Measurements from ENCODE around the gene BCAS3. TPM values are rescaled to one million over a fixed set of nuclear protein-coding genes. Genes with fewer than 3 reads are reported as not detected.

BCAS3 gene
- polyA plus RNA-seq, 1 experiment: 17.5 TPM

DNA sequence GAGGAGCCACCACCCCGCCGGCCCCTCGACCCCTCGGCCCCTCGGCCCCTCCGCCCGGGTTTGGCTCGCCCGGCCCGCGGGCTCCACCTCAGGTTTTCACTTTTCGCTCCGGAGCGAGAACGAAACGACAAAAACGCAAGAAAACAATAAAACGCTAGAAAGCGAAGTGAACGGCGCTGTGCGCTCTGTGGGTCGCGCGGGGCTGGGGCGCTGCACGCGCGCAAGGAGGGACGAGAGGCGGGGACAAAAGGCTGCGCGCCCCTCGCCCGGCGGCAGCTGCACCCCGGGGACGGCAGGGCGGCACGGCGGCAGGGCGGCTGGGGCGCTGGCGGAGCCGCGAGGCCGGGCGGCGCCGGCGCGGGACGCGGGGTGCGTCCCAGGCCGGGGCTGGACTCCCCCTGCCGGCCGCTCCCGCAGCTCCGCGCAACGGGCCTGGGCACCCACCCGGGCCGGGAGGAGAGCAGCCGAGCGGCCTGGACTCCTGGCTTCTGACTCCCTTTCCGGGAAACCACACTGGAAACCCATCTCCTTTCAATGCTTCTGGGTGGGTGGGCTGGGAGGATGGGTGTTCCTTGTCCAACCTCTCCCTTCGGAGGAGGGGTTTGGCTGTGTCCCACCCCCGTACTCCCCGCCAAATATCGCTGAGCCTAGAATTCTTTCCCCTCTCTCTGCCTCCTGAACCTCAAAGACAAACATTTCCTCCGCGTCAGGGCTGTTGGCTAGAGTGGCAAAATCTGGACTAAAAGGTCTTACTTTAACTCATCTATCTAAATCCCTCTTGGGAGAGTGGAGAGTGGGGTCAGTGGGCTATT lies 731.9 kb downstream of the BCAS3 start:
- POLR2A ChIA-PET: interaction anchor here (0.5 to 5.0 kb wide), 4 partner anchors 10 to 438 kb away, joined by 3 to 27 read pairs (median 5); partner anchors contain the start of gene TBX2
- no peak for DNase-seq (ENCODE audit: low read depth, low spot score)
- Histone ChIP-seq H3K27ac (ENCODE audit: low read depth, low read length) (peak overlapping the region; percentile 93), H3K27me3 (ENCODE audit: control insufficient read depth, insufficient read depth, low read length) (no peaks in the 10 kb centered on the region), H3K9me3 (ENCODE audit: control insufficient read depth, insufficient read depth, low read length) (peaks cover 2% of the 10 kb centered on the region; the same call in 1 of the 2 replicates), H3K4me3 (ENCODE audit: low read depth, low read length) (peak overlapping the region; percentile 98)
- CTCF ChIA-PET: interaction anchor here (1.5 to 1.7 kb wide), 2 partner anchors 417 to 689 kb away, joined by 3 to 8 read pairs; no protein-coding TSS in a partner anchor
- TF ChIP-seq, protein P1, sequence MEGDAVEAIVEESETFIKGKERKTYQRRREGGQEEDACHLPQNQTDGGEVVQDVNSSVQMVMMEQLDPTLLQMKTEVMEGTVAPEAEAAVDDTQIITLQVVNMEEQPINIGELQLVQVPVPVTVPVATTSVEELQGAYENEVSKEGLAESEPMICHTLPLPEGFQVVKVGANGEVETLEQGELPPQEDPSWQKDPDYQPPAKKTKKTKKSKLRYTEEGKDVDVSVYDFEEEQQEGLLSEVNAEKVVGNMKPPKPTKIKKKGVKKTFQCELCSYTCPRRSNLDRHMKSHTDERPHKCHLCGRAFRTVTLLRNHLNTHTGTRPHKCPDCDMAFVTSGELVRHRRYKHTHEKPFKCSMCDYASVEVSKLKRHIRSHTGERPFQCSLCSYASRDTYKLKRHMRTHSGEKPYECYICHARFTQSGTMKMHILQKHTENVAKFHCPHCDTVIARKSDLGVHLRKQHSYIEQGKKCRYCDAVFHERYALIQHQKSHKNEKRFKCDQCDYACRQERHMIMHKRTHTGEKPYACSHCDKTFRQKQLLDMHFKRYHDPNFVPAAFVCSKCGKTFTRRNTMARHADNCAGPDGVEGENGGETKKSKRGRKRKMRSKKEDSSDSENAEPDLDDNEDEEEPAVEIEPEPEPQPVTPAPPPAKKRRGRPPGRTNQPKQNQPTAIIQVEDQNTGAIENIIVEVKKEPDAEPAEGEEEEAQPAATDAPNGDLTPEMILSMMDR (IDR thresholded peaks at IDR 0.05; ENCODE audit: low read depth, low read length): peak; percentile 47

DNA sequence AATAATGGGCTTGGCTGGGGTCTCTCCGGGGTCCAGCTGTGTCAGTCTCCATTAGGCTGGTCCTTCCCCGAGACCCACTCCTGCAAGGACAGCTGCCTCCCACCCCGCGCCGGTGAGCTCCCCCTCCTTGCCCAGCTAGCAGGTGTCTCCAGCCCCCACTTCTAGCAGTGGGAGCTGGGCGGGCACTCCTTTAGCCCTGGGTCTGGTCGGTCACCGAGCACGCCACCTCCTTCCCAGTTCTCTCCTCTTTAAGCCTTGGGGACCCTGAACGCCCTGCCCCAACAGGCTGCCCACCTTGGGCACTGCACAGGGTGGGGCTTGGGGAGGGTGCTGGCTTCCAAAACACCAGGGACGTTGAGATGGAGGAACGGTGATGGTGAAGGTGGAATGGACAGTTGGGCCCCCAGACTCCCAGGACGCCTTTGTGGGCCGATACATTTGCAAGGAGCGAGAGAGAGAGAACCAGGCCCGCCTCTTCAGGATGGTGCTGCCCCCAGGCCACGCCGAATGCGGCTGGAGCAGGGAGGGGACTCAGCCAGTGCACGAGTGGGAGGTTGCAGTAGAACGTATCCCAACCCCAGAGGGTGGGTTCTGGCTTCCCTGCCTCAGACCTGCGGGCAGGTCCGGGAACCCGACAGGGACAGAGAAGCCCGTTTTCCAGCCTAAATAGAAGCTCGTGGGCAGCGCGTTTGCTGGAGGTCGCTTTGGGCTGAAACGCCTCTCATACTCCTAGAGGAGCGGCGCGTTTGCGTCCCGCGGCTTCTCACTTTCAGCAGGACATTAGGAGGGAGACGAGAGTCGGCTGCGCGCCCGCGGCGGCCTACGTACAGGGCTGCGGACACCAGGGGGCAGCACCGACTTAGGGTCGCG lies 732.7 kb downstream of the BCAS3 start:
- peak; percentile 76 for DNase-seq (ENCODE audit: low read depth, low spot score)
- H3K27ac ChIP-seq (ENCODE audit: low read depth, low read length): peak overlapping the region; percentile 89
- peaks cover 6% of the 10 kb centered on the region; the same call in 1 of the 2 replicates for H3K9me3 ChIP-seq (ENCODE audit: control insufficient read depth, insufficient read depth, low read length)
- TF ChIP-seq, protein P1 (IDR thresholded peaks at IDR 0.05; ENCODE audit: low read depth, low read length): peak; percentile 66
- H3K4me3 ChIP-seq (ENCODE audit: low read depth, low read length): peak overlapping the region; percentile 46
- ChIA-PET CTCF (interaction anchor here (0.7 to 1.7 kb wide), 5 partner anchors 275 to 690 kb away, joined by 3 to 8 read pairs (median 4); no protein-coding TSS in a partner anchor), POLR2A (interaction anchor here (0.7 to 5.0 kb wide), 3 partner anchors 10 to 508 kb away, joined by 6 to 27 read pairs (median 9); partner anchors contain the start of gene TBX2)
- no peaks in the 10 kb centered on the region for H3K27me3 ChIP-seq (ENCODE audit: control insufficient read depth, insufficient read depth, low read length)

DNA sequence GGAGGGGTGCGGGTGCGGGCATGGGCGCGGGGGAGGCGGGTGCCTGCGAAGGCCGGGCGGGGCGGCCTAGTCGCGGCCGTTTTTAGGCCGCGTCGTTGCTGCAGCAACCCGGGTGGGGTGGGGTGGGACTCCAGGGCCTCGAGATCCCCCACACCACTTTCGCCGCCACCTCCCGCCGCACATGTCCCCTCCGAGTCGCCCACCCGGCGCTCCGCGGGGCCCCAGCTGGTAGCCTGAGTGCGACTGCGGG lies 733.3 kb downstream of the BCAS3 start:
- H3K27ac ChIP-seq (ENCODE audit: low read depth, low read length): peak overlapping the region; percentile 94
- CTCF ChIA-PET: interaction anchor here (0.7 to 3.0 kb wide), 7 partner anchors 17 to 439 kb away, joined by 3 to 39 read pairs (median 4); no protein-coding TSS in a partner anchor
- no peak for DNase-seq (ENCODE audit: low read depth, low spot score)
- no peaks in the 10 kb centered on the region for H3K27me3 ChIP-seq (ENCODE audit: control insufficient read depth, insufficient read depth, low read length)
- peaks cover 6% of the 10 kb centered on the region; the same call in 1 of the 2 replicates for H3K9me3 ChIP-seq (ENCODE audit: control insufficient read depth, insufficient read depth, low read length)
- H3K4me3 ChIP-seq (ENCODE audit: low read depth, low read length): peak overlapping the region; percentile 68
- TF ChIP-seq, protein P1 (IDR thresholded peaks at IDR 0.05; ENCODE audit: low read depth, low read length): no peak
- POLR2A ChIA-PET: interaction anchor here (0.7 to 5.0 kb wide), 2 partner anchors 11 to 509 kb away, joined by 9 to 27 read pairs; partner anchors contain the start of gene TBX2

DNA sequence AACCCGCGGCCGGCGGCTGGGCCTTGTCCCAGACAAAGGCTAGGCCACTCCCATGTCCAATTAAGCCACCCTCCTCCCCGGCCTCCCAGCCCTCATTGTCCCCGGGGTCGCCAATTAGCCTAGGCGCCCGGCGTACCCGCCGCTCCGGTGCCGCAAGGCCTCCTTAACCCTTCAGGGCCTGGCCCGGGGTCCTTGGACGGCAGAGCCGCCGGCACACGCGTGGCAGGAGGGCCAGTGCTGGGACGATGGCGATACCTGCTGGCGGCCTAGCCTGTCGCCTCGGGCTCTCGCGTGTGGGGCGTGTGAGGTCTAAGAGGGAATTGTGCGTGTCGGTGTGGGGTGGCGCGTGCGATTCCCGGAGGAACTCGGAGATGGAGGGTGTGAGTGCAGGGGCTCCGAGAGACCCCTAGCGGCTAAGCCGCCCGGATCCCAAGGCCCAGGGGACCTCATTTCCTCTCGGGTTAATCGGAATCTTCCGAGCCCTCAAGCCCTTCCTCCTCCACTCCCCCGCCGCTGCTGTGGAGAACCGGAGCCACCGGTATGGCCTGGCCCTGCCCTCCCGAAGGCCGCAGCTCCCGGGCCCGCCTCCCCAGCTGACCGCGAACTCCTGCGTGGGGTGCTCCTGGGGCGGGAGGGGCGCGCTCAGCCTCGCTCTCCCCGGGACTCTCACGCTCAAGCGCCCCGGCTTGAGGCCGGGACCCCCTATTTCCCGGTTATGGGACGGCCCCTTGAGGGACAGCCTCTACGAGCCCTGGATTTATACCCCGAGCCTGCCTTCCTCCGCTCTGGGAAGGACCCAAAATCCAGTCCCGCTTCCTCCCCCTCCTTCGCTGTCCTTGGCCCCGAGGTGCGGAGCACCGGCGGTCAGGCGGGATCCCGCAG lies 733.9 kb downstream of the BCAS3 start:
- Histone ChIP-seq H3K9me3 (ENCODE audit: control insufficient read depth, insufficient read depth, low read length) (peaks cover 6% of the 10 kb centered on the region; the same call in 1 of the 2 replicates), H3K27me3 (ENCODE audit: control insufficient read depth, insufficient read depth, low read length) (no peaks in the 10 kb centered on the region), H3K27ac (ENCODE audit: low read depth, low read length) (peak overlapping the region; percentile 94), H3K4me3 (ENCODE audit: low read depth, low read length) (peak overlapping the region; percentile 68)
- ChIA-PET CTCF (interaction anchor here (0.6 to 3.0 kb wide), 33 partner anchors 8 to 447 kb away, joined by 3 to 39 read pairs (median 4); no protein-coding TSS in a partner anchor), POLR2A (interaction anchor here (0.8 to 5.0 kb wide), 8 partner anchors 10 to 439 kb away, joined by 3 to 27 read pairs (median 3); partner anchors contain the start of gene TBX2)
- TF ChIP-seq, protein P1 (IDR thresholded peaks at IDR 0.05; ENCODE audit: low read depth, low read length): peak; percentile 40
- no peak for DNase-seq (ENCODE audit: low read depth, low spot score)
